Suprapubic skin (tissue), 4 donors: ENCODE measurements around the gene TCF12.

ENCODE experiments used
- CTCF ChIP-seq, 2 donors: fragments of 200-600 bp in 1 of 2; fragments of 450-650 bp in 1 of 2; sonication (generic) in 1 of 2; IDR thresholded peaks; one replicate each; pipeline ENCODE4 v1.5.1; 2016 to 2019; ENCODE audit warnings: antibody characterized with exemption in 2 of 2, mild to moderate bottlenecking in 1 of 2, moderate library complexity in 1 of 2
- EP300 ChIP-seq: sonication (generic); formaldehyde crosslinking; IDR thresholded peaks from one replicate; pipeline ENCODE4 v1.6.1; 2017; ENCODE audit warnings: antibody characterized with exemption
- POLR2A ChIP-seq, 2 donors: fragments of 450-650 bp; IDR thresholded peaks; one replicate each; pipeline ENCODE4 v1.6.1; 2017; ENCODE audit warnings: antibody characterized with exemption in 2 of 2, mild to moderate bottlenecking in 2 of 2, moderate library complexity in 2 of 2
- POLR2AphosphoS5 ChIP-seq, 3 donors: sonication (generic); formaldehyde crosslinking; IDR thresholded peaks; one replicate each; pipeline ENCODE4 v1.6.1; 2017; ENCODE audit warnings: antibody characterized with exemption in 3 of 3

GRCh38 chr15:57134851-57135250 is 216.4 kb downstream of the TCF12 start:
- TF ChIP-seq POLR2AphosphoS5 (IDR thresholded peaks at IDR 0.05), result no peak
- no peak for TF ChIP-seq CTCF (IDR thresholded peaks at IDR 0.05)
- no peak for TF ChIP-seq POLR2A (IDR thresholded peaks at IDR 0.05)
- no peak for TF ChIP-seq EP300
